ENCODE measurements around the gene AGPS.

- no peak for TF ChIP-seq EP300 (IDR thresholded peaks at IDR 0.05)
- TF ChIP-seq CTCF (IDR thresholded peaks at IDR 0.05) = no peak
- no peak for TF ChIP-seq RFX5 (IDR thresholded peaks at IDR 0.05)
- TF ChIP-seq, protein P1, sequence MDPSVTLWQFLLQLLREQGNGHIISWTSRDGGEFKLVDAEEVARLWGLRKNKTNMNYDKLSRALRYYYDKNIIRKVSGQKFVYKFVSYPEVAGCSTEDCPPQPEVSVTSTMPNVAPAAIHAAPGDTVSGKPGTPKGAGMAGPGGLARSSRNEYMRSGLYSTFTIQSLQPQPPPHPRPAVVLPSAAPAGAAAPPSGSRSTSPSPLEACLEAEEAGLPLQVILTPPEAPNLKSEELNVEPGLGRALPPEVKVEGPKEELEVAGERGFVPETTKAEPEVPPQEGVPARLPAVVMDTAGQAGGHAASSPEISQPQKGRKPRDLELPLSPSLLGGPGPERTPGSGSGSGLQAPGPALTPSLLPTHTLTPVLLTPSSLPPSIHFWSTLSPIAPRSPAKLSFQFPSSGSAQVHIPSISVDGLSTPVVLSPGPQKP (IDR thresholded peaks at IDR 0.05; ENCODE audit: low read depth, low read length) = no peak
- TF ChIP-seq ZNF302 (CRISPR knock-in tag; IDR thresholded peaks at IDR 0.05) = no peak
- TF ChIP-seq POLR2A (IDR thresholded peaks at IDR 0.05; ENCODE audit: low read length) = no peak
- TF ChIP-seq SMC3 (IDR thresholded peaks at IDR 0.05) = no peak
Observed at GRCh38 chr2:177482195-177482594, 89.6 kb downstream of the AGPS start.
